ENCODE data around the gene FAM3D.

The FAM3D gene

GRCh38 chr3:58659051-58659675 lies 7.4 kb downstream of the FAM3D start:
- peak overlapping the region; percentile 84 for H3K27ac ChIP-seq
- TF ChIP-seq CTCF (conservative IDR thresholded peaks at IDR 0.05) = peak; percentile 87

- H3K27ac ChIP-seq = peak overlapping the region; percentile 84
- TF ChIP-seq CTCF (conservative IDR thresholded peaks at IDR 0.05) = no peak
Observed at GRCh38 chr3:58658508-58658907, 8.1 kb downstream of the FAM3D start.

GRCh38 chr3:58657571-58658141 lies 8.9 kb downstream of the FAM3D start:
- no peak for TF ChIP-seq CTCF (conservative IDR thresholded peaks at IDR 0.05)
- peak overlapping the region; percentile 84 for H3K27ac ChIP-seq

DNA sequence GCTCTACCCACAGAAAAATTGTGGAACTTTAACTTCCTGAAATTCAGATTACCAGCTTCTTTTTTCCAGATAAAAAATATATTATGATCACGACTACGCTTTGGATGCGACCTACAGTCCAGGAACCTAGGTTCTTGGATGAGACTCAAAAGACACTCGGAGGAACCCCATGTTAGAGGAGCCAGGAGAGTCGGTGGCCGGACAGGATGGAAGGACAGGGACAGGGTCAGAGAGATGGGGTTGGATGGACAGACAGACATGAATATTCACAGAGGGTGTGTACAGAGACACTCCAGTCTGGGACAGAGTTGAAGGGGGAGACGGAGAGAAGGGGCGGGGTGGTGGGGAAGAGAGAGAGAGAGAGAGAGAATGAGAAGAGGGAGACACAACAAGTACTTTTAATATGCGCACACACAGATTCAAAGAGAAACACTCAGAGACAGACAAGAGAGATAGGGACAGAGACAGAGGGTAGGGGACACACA lies 9.5 kb downstream of the FAM3D start:
- no peak for TF ChIP-seq CTCF (conservative IDR thresholded peaks at IDR 0.05)
- H3K27ac ChIP-seq = peak overlapping the region; percentile 84

GRCh38 chr3:58656631-58657030 lies 9.9 kb downstream of the FAM3D start:
- no peak for TF ChIP-seq CTCF (conservative IDR thresholded peaks at IDR 0.05)
- H3K27ac ChIP-seq = peak overlapping the region; percentile 84; the same call in 1 of the 2 replicates

DNA sequence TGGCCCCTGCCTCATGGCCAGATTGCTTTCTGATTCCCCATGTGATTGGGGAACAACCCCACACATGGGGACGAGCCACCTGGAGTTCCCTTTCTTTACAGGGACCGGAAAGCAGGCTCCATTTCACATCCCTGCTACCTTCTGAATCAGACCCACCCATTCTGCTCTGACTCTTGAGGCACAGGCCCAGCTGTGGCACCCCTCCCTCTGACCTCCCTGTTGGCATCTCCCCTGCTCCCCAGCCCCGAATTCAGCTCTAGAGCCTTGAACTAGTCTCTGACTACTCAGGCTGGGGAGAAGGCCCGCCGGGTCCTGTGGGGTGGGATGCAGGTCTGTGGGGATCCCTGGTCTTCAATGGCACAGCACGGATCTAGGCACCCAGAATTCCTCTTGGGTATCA lies 12.1 kb downstream of the FAM3D start:
- no peak overlapping the region for H3K27ac ChIP-seq
- no peak for TF ChIP-seq CTCF (conservative IDR thresholded peaks at IDR 0.05)

DNA sequence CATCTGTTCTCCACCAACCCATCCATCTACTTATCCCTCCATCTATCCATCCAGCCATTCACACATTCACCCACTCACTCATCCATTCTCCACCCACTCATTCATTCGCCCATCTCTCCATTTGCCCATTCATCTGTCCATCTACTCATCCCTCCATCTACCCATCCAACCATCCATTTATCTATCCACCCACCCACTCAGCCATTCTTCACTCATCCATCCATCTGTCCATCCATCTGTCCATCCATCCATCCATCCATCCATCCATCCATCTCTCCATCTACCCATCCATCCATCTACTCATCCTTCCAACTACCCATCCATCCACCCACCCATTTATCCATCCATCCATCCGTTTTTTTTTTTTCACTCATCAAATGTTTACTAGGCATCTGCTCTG lies 13.9 kb downstream of the FAM3D start:
- TF ChIP-seq CTCF (conservative IDR thresholded peaks at IDR 0.05) = no peak
- H3K27ac ChIP-seq = no peak overlapping the region
